ELR (cell line): ENCODE measurements around the gene PHF21A.

Source experiments
- DNase-seq: peaks from one replicate; pipeline ENCODE4 v3.0.0-alpha.2; 2015; ENCODE audit warnings: low read depth

The PHF21A gene

GRCh38 chr11:45885274-45885920 lies 235.9 kb downstream of the PHF21A start, which contains the start of gene MAPK8IP1:
Gene MAPK8IP1, plus strand, starts transcription at chr11:45885651. Its CDS starts 170 bp downstream, at chr11:45885821.
- peak; percentile 55 for DNase-seq

DNA sequence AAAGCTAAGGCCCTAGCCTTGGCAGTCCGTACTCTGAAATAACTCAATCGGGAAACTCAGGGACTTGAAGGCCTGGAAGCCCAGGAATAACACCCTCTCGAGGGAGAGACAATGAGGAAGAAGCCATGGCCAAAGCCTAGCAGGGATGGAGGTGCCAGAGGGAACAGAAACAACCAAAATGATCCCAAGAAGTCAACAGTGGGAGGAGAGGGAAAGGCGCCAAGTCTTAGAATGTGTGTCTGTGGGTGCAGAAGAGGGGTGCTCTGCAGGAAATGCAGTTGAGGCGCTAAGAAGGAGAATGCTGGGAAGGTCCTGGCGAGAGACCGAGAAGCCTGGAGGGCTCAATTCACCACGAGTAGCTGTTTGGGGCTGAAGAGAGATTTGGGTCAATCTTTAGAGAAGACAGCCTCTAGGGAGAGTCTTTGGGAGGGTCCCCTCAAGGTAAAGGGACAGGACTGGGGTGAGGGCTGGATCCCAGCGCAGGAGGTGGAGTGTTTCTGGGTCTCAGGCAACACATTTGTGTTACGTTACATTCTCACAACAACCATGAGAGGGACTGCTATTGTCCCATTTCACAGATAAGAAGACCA lies 236.6 kb downstream of the PHF21A start:
- no peak for DNase-seq
